Right lobe of liver (tissue), 6 donors: ENCODE results near the gene ZNF319. TPM values are rescaled to one million over a fixed set of nuclear protein-coding genes. Genes with fewer than 3 reads are reported as not detected.

ENCODE experiments used
- ATAC-seq, 4 donors: fragments of 200-7000 bp; cut with Tn5 transposase; one replicate each; pipeline ENCODE4 v1.9.1; 2020; ENCODE audit warnings: mild to moderate bottlenecking in 4 of 4, moderate library complexity in 4 of 4
- DNase-seq, 3 donors: peaks; one replicate each; pipeline ENCODE4 v3.0.0-alpha.2; 2020
- H3K27ac ChIP-seq, 3 donors: fragments of 200-600 bp; one replicate each; pipeline ENCODE4 v1.8.0; 2022
- H3K27me3 ChIP-seq, 2 donors: fragments of 200-600 bp; one replicate each; pipeline ENCODE4 v1.8.0; 2022
- H3K36me3 ChIP-seq, 4 donors: fragments of 200-600 bp; sonication (generic) in 1 of 4; one replicate each; pipeline versions ENCODE4 v1.5.1 to v1.8.0; 2017 to 2022; ENCODE audit warnings: control low read depth in 1 of 4
- H3K4me1 ChIP-seq, 4 donors: fragments of 200-600 bp; sonication (generic) in 1 of 4; one replicate each; pipeline versions ENCODE4 v1.5.1 to v1.8.0; 2017 to 2022; ENCODE audit warnings: control low read depth in 1 of 4
- H3K4me3 ChIP-seq, 3 donors: fragments of 200-600 bp; one replicate each; pipeline ENCODE4 v1.8.0; 2022
- H3K9me3 ChIP-seq, 4 donors: fragments of 200-600 bp; sonication (generic) in 1 of 4; one replicate each; pipeline versions ENCODE4 v1.5.1 to v1.8.0; 2017 to 2022; ENCODE audit warnings: control low read depth in 1 of 4
- POLR2A ChIP-seq: fragments of 450-650 bp; IDR thresholded peaks from one replicate; pipeline ENCODE4 v1.6.1; 2017; ENCODE audit warnings: antibody characterized with exemption, mild to moderate bottlenecking
- WGBS: methylation state at CpG from one replicate; pipeline ENCODE4 v1.1.6; 2018; ENCODE audit warnings: low coverage, low lambda C conversion rate; ENCODE audit not compliant: insufficient coverage; ENCODE audit errors: missing lambda C conversion rate; 5-methylcytosine and 5-hydroxymethylcytosine counted together
- intact Hi-C, 2 donors: fragments of 100-400 bp; cut with DNase I; formaldehyde crosslinking; loops; one replicate each; pipeline versions ENCODE4 v1.11.2 to v1.14.1; 2022
- total RNA-seq, 6 experiments: library from RNA; depleted of rRNA in 2 of 6; stranded (reverse); fragments of >200 nt in 2 of 6; fragmentation: NEBNext Ultra II Directional in 3 of 6; extraction: Animal tissue kit (Norgen Biotek cat#: 25700) in 3 of 6; gene quantifications; one replicate each; pipeline versions ENCODE4 v1.1.0 to v1.2.4, GENCODE V29; 2016 to 2023
- TF ChIP-seq, protein P1 (sequence below), 4 donors: fragments of 200-600 bp in 3 of 4; fragments of 450-650 bp in 1 of 4; IDR thresholded peaks; one replicate each; pipeline versions ENCODE4 v1.5.1 to v1.8.0; 2016 to 2022; ENCODE audit warnings: antibody characterized with exemption in 4 of 4, mild to moderate bottlenecking in 2 of 4
- donor health status: DM: no; HTN: yes; CAD: no.
- donor health status: DM: no; HTN: no; CAD: no.
- donor health status: DM: no; HTN: no; CAD: no.
- donor health status: DM: no; HTN: yes; CAD: no.
- donor health status: DM: no; HTN: yes; CAD: no.

ZNF319 gene
- total RNA-seq, 6 experiments from 2014 or later = 2.5 to 4.9 (median 3.4) TPM

DNA sequence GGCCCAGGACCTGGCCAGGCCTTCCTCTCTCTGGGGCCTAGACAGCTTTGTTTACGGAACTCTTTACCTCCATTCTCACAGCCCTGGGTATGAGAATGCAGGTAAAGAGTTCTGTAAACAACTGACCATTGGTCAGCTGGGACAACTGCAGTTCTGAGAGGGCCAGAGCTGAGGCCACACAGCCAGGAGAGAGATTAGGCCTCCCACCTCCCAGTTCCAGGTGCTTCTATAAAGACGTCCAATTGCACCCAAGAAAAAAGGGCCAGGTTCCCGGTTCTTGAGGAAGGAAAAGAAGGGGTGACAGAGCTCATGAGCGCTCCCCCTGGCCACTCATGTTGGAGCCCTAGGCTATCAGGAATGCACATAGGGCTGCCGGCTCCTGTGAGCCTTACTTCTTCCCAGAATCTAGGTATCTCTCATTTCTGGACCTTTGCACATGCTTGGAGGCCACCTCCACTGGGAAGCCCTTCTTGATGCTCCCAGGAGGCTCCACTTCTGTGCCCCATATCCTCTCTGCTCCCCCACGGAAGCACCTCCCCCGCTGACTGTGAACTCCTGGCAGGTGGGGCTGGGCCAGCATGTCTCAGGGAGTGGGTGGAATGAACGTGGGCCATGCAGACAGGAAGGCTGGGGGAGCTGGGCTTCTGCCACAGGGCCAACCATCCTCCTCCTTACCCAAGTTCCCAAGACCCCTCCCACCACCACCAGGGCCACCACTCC lies 42.6 kb downstream of the ZNF319 start:
- Histone ChIP-seq H3K4me1 (no peaks in the 10 kb centered on the region), H3K27me3 (no peaks in the 10 kb centered on the region), H3K9me3 (no peaks in the 10 kb centered on the region), H3K36me3 (no peaks in the 10 kb centered on the region), H3K27ac (no peak overlapping the region), H3K4me3 (no peak overlapping the region)
- TF ChIP-seq, protein P1, sequence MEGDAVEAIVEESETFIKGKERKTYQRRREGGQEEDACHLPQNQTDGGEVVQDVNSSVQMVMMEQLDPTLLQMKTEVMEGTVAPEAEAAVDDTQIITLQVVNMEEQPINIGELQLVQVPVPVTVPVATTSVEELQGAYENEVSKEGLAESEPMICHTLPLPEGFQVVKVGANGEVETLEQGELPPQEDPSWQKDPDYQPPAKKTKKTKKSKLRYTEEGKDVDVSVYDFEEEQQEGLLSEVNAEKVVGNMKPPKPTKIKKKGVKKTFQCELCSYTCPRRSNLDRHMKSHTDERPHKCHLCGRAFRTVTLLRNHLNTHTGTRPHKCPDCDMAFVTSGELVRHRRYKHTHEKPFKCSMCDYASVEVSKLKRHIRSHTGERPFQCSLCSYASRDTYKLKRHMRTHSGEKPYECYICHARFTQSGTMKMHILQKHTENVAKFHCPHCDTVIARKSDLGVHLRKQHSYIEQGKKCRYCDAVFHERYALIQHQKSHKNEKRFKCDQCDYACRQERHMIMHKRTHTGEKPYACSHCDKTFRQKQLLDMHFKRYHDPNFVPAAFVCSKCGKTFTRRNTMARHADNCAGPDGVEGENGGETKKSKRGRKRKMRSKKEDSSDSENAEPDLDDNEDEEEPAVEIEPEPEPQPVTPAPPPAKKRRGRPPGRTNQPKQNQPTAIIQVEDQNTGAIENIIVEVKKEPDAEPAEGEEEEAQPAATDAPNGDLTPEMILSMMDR (IDR thresholded peaks at IDR 0.05) = no peak
- TF ChIP-seq POLR2A = no peak
- intact Hi-C loops = no loop called here
- 81% methylated on average over 4 of the region's 8 CpGs for WGBS
- ATAC-seq = no peak
- DNase-seq = peak in 1 of 3 donors; percentile 21

DNA sequence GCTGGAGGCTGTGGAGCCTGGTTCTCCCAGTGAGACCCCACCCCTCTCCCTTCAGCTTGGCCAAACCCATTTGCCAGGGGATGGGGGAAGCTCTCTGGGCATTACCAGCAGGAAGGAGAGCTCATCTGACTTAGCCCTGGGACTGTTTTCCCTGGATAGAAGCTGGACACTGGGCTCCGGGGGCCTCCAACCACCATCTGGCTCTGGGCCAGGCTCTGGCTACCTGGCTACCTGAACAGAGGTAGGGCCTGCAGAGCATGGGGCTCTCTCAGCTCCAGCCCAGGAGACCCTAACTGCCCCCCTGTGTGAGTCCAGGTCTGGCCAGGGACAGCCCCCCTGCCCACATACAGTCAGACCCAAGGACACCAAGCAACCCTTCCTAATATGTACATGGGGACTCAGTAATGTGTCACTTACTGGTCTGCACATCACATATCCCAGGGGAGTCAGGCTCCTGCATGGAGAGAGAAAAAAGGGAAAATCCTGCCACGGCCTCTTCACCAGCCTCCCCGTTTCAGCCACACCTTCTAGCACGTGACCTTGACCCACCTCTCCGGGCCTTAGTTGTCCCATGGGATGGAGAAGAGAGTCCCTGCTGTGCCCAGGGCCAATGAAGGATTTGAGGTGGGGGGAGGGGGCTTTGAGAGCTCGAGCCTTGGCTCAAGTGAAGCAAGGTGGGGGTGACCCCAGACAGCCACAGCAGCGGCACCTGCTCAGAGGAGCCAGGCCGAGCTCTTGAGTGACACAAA lies 43.4 kb downstream of the ZNF319 start:
- ATAC-seq = no peak
- DNase-seq = peak in 1 of 3 donors; percentile 20
- TF ChIP-seq, protein P1 (IDR thresholded peaks at IDR 0.05) = no peak
- TF ChIP-seq POLR2A = no peak

DNA sequence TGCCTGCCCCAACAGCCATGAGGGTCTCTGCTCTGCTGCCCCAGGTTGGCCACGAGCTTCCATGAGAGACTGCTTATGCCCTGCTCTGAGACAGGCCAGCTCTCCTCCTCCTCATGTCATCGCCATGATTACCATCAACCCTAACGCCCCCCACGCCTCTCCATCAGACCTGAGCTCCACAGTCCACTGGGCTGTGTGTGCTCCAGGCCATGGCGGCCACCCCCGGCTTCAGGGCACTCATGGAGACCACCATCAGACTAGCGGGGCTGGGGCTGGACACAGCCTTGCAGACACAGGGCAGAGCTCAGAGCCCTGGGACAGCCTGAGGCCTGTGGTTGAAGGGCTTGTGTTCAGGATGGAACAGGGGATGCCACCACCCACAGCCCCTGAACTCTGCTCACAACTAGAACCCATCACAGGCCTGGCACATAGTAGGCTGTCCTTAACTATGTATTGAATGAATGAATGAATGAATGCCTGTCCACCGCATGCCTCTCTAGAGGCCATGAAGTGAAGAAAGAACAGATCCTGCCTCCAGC lies 44.1 kb downstream of the ZNF319 start:
- Histone ChIP-seq H3K27ac (no peak overlapping the region), H3K27me3 (no peaks in the 10 kb centered on the region), H3K4me3 (no peak overlapping the region), H3K36me3 (no peaks in the 10 kb centered on the region), H3K9me3 (no peaks in the 10 kb centered on the region), H3K4me1 (no peaks in the 10 kb centered on the region)
- no CpG with 5 or more reads among the region's 8 CpGs for whole genome bisulfite sequencing
- ATAC-seq (no peak), DNase-seq (peak in 1 of 3 donors; percentile 36)
- intact Hi-C loops = no loop called here
- no peak for TF ChIP-seq POLR2A
- TF ChIP-seq, protein P1 (IDR thresholded peaks at IDR 0.05) = no peak

More for the DNA sequence above, 43.4 kb downstream of the ZNF319 start:
- Histone ChIP-seq H3K27me3 (no peaks in the 10 kb centered on the region), H3K27ac (no peak overlapping the region), H3K36me3 (no peaks in the 10 kb centered on the region), H3K4me1 (no peaks in the 10 kb centered on the region), H3K4me3 (no peak overlapping the region), H3K9me3 (no peaks in the 10 kb centered on the region)
- intact Hi-C loops = no loop called here
- 40% methylated on average over 1 of the region's 8 CpGs for WGBS

- Histone ChIP-seq H3K27me3 (no peaks in the 10 kb centered on the region), H3K4me1 (no peaks in the 10 kb centered on the region), H3K36me3 (no peaks in the 10 kb centered on the region), H3K4me3 (no peak overlapping the region), H3K27ac (no peak overlapping the region), H3K9me3 (no peaks in the 10 kb centered on the region)
- peak; percentile 22 to 64 (median 49) for ATAC-seq
- intact Hi-C loops = no loop called here
- 45% methylated on average over 5 of the region's 12 CpGs for WGBS
- TF ChIP-seq, protein P1 (IDR thresholded peaks at IDR 0.05) = no peak
- no peak for TF ChIP-seq POLR2A
- DNase-seq = peak in 2 of 3 donors; percentile 41 to 52
These were observed 44.8 kb downstream of the ZNF319 start for GRCh38 chr16:57955572-57956188.
